Sigmoid colon (tissue), 7 donors: Measurements from ENCODE around the gene DCHS1. TPM values are rescaled to one million over a fixed set of nuclear protein-coding genes. Genes with fewer than 3 reads are reported as not detected.

Experiments
- DNase-seq: peaks from one replicate; pipeline ENCODE4 v3.0.0-alpha.2; 2019
- H3K27ac ChIP-seq, 4 donors: fragments of 200-600 bp; sonication (generic); one replicate each; pipeline ENCODE4 v1.5.1; 2016 to 2019; ENCODE audit warnings: mild to moderate bottlenecking in 1 of 4
- H3K27me3 ChIP-seq, 3 donors: fragments of 200-600 bp; sonication (generic); one replicate each; pipeline ENCODE4 v1.5.1; 2019; ENCODE audit warnings: mild to moderate bottlenecking in 1 of 3
- H3K36me3 ChIP-seq, 4 donors: fragments of 200-600 bp; sonication (generic); one replicate each; pipeline ENCODE4 v1.5.1; 2016 to 2019
- H3K4me1 ChIP-seq, 4 donors: fragments of 200-600 bp; sonication (generic); one replicate each; pipeline ENCODE4 v1.5.1; 2017 to 2019
- H3K4me3 ChIP-seq, 4 donors: fragments of 200-600 bp; sonication (generic); one replicate each; pipeline ENCODE4 v1.5.1; 2017 to 2019; ENCODE audit warnings: mild to moderate bottlenecking in 2 of 4, moderate library complexity in 1 of 4
- H3K9me3 ChIP-seq, 4 donors: fragments of 200-600 bp in 3 of 4; sonication (generic) in 3 of 4; one replicate each; pipeline versions ENCODE4 v1.5.1 to v1.6.1; 2013 to 2019
- EP300 ChIP-seq, 4 donors: sonication (generic); formaldehyde crosslinking; IDR thresholded peaks; one replicate each; pipeline ENCODE4 v1.6.1; 2017; ENCODE audit warnings: antibody characterized with exemption in 4 of 4
- POLR2A ChIP-seq, 2 donors: fragments of 450-650 bp; IDR thresholded peaks; one replicate each; pipeline ENCODE4 v1.6.1; 2016; ENCODE audit warnings: antibody characterized with exemption in 2 of 2, mild to moderate bottlenecking in 2 of 2, moderate library complexity in 2 of 2
- POLR2AphosphoS5 ChIP-seq, 4 donors: sonication (generic); formaldehyde crosslinking; IDR thresholded peaks; one replicate each; pipeline ENCODE4 v1.6.1; 2017; ENCODE audit warnings: antibody characterized with exemption in 4 of 4
- WGBS, 2 donors: extraction: QIAGEN DNeasy Blood & Tissue Kit; methylation state at CpG; one replicate each; pipeline ENCODE4 v1.1.7; 2013; 5-methylcytosine and 5-hydroxymethylcytosine counted together
- intact Hi-C: fragments of 100-400 bp; cut with DNase I; formaldehyde crosslinking; loops from one replicate; pipeline ENCODE4 v1.15.1; 2023
- polyA plus RNA-seq, 3 donors: library from polyadenylated mRNA; stranded (reverse); fragments of 200-250 nt; gene quantifications; one replicate each; pipeline ENCODE4 v1.2.3, GENCODE V29; 2013
- total RNA-seq, 4 donors: library from RNA; depleted of rRNA; stranded (reverse); fragments of >200 nt; gene quantifications; one replicate each; pipeline ENCODE4 v1.1.0, GENCODE V29; 2016
- TF ChIP-seq, protein P1 (sequence below), 4 experiments: fragments of 450-650 bp in 3 of 4; fragments of 200-600 bp in 1 of 4; IDR thresholded peaks; one replicate each; pipeline ENCODE4 v1.5.1; 2016 to 2019; ENCODE audit warnings: antibody characterized with exemption in 4 of 4, mild to moderate bottlenecking in 3 of 4, moderate library complexity in 2 of 4
- donor health status: healthy with polysubstance abuse.
- donor health status: Bipolar disorder and iron deficiency.
- donor health status: healthy.

The DCHS1 gene
- total and polyA plus RNA-seq, 7 donors = under 0.01 to 57.1 (median 21.7) TPM

DNA sequence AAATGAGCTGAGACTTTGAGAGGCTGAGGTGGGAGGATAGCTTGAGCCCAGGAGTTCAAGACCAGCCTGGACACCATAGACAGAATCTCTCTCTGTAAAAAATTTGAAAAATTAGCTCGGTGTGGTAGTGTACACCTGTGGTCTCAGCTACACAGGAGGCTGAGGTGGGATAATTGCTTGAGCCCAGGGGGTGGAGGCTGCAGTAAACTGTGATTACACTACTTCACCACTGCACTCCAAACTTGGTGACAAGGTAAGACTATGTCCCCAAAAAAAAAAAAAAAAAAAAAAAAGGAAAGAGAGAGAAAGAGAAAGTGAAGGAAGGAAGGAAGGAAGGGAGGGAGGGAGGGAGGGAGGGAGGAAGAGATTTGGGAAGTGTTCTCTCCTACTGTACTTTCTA lies 77.5 kb downstream of the DCHS1 start:
- 93 to 96% methylated on average over 1 of the region's 1 CpG for WGBS, 2 donors
- peaks cover 0 to 12% (median 0%) of the 10 kb centered on the region in 4 donors for H3K36me3 ChIP-seq
- no peaks in the 10 kb centered on the region for H3K27me3 ChIP-seq
- peak overlapping the region in 1 of 4 donors; percentile 83 for H3K27ac ChIP-seq
- TF ChIP-seq POLR2AphosphoS5 (IDR thresholded peaks at IDR 0.05) = no peak
- TF ChIP-seq EP300 (IDR thresholded peaks at IDR 0.05) = no peak
- TF ChIP-seq, protein P1, sequence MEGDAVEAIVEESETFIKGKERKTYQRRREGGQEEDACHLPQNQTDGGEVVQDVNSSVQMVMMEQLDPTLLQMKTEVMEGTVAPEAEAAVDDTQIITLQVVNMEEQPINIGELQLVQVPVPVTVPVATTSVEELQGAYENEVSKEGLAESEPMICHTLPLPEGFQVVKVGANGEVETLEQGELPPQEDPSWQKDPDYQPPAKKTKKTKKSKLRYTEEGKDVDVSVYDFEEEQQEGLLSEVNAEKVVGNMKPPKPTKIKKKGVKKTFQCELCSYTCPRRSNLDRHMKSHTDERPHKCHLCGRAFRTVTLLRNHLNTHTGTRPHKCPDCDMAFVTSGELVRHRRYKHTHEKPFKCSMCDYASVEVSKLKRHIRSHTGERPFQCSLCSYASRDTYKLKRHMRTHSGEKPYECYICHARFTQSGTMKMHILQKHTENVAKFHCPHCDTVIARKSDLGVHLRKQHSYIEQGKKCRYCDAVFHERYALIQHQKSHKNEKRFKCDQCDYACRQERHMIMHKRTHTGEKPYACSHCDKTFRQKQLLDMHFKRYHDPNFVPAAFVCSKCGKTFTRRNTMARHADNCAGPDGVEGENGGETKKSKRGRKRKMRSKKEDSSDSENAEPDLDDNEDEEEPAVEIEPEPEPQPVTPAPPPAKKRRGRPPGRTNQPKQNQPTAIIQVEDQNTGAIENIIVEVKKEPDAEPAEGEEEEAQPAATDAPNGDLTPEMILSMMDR (IDR thresholded peaks at IDR 0.05) = no peak
- TF ChIP-seq POLR2A (IDR thresholded peaks at IDR 0.05) = no peak
- no peak overlapping the region for H3K4me3 ChIP-seq
- DNase-seq = no peak
- peaks cover 0 to under 1% (median 0%) of the 10 kb centered on the region in 4 donors for H3K9me3 ChIP-seq
- H3K4me1 ChIP-seq = peaks cover 0 to 25% (median 20%) of the 10 kb centered on the region in 4 donors
- intact Hi-C loops = no loop called here

DNA sequence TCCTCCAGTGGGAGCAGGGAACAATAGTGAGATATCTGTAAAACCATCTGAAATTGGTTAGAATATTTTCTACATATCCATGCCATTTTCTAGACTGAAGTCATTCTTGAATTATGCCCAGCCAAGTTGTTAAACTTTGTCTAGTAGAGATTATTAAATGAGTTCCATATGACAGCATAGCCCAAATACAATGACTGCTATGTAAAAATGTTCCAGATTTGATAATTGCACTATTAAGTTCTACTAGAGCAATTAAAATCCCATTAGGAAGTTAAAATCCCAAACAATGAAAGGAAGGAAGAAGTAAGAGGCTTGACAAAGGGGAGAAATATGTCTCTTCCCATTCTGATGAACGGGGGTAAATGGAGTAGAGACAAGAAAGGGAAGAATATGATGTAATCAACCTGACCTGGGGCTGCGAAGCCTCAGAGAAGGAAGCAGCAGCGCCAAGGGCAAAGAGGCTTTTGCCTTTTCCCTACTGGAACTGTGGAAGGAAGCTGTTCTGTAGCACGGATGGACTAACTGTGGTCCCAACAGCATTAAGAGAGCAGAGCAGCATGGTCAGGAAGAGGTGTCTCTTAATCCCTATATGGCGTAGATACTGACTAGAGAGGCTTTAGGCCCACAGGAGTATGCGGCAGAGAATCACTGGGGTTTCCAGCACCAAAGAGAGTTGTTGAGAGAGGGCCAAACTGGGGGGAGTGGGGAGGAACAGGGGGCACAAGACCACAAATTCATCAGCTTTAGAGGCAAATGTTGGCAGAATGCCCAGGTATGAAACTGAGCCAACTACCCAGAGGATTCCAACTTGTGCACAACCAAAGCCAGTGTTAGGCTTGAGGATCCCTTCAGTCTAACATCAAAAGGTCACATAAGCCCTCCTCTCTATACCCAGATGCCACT lies 78.9 kb downstream of the DCHS1 start:
- Histone ChIP-seq H3K27ac (peak overlapping the region; percentile 64 to 83 (median 78)), H3K4me1 (peaks cover 0 to 39% (median 27%) of the 10 kb centered on the region in 4 donors), H3K36me3 (peaks cover 0 to 12% (median 0%) of the 10 kb centered on the region in 4 donors), H3K9me3 (no peaks in the 10 kb centered on the region), H3K4me3 (no peak overlapping the region), H3K27me3 (no peaks in the 10 kb centered on the region)
- DNase-seq = peak; percentile 83
- intact Hi-C loops = no loop called here
- whole genome bisulfite sequencing, 2 donors = 51 to 70% methylated on average over 6 of the region's 6 CpGs
- TF ChIP-seq, protein P1 (IDR thresholded peaks at IDR 0.05) = no peak
- peak in 2 of 4 donors; percentile 18 to 45 for TF ChIP-seq POLR2AphosphoS5 (IDR thresholded peaks at IDR 0.05)

- H3K27ac ChIP-seq = peak overlapping the region in 3 of 4 donors; percentile 76 to 83 (median 81)
- intact Hi-C loops = loop anchor here (5.0 kb wide), 1 partner anchor 43 kb away; no protein-coding TSS in a partner anchor
- peaks cover 0 to 10% (median 0%) of the 10 kb centered on the region in 4 donors for H3K36me3 ChIP-seq
- peaks cover 0 to 48% (median 32%) of the 10 kb centered on the region in 4 donors for H3K4me1 ChIP-seq
- H3K27me3 ChIP-seq = no peaks in the 10 kb centered on the region
- H3K9me3 ChIP-seq = no peaks in the 10 kb centered on the region
- TF ChIP-seq, protein P1 (IDR thresholded peaks at IDR 0.05) = no peak
- TF ChIP-seq EP300 (IDR thresholded peaks at IDR 0.05) (no peak), POLR2A (IDR thresholded peaks at IDR 0.05) (no peak), POLR2AphosphoS5 (IDR thresholded peaks at IDR 0.05) (no peak)
- no peak for DNase-seq
- no peak overlapping the region for H3K4me3 ChIP-seq
- 91 to 92% methylated on average over 6 of the region's 6 CpGs for WGBS, 2 donors
Observed at GRCh38 chr11:6574816-6575715, 80.5 kb downstream of the DCHS1 start.

DNA sequence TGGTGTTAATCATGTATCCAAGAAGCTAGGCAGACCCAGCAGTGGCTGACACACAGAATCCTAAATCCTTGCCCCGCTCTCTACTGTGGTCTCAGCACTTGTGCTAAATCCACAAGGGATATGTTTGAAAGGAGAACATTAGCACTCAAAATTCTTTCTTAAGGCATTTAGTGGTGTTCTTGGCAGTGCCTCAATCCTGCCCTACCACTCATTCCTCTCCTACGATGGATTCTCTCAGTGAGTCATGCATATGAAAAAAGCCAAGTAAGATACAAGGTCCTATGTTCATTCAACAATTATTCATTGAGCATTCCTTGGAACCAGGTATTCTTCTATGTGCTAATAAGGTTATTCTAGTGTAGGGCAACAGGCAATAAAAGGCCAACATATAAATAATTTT lies 83.4 kb downstream of the DCHS1 start:
- Histone ChIP-seq H3K9me3 (no peaks in the 10 kb centered on the region), H3K4me1 (peaks cover 0 to 43% (median 33%) of the 10 kb centered on the region in 4 donors), H3K27me3 (no peaks in the 10 kb centered on the region), H3K4me3 (no peak overlapping the region), H3K36me3 (peaks cover 0 to 8% (median 0%) of the 10 kb centered on the region in 4 donors), H3K27ac (peak overlapping the region in 2 of 4 donors; percentile 18 to 60)
- intact Hi-C loops = loop anchor here (5.0 kb wide), 1 partner anchor 40 kb away; no protein-coding TSS in a partner anchor
- no peak for TF ChIP-seq POLR2AphosphoS5 (IDR thresholded peaks at IDR 0.05)
- TF ChIP-seq, protein P1 (IDR thresholded peaks at IDR 0.05) = no peak
- no peak for TF ChIP-seq EP300 (IDR thresholded peaks at IDR 0.05)
- TF ChIP-seq POLR2A (IDR thresholded peaks at IDR 0.05) = no peak
- DNase-seq = no peak
- 90 to 91% methylated on average over 2 of the region's 2 CpGs for WGBS, 2 donors
